IMR-90 (cell line): ENCODE measurements around the gene EME2. TPM values are rescaled to one million over a fixed set of nuclear protein-coding genes. Genes with fewer than 3 reads are reported as not detected.

Source experiments
- ATAC-seq: fragments of 200-7000 bp; cut with Tn5 transposase; 2 replicates; pipeline ENCODE4 v1.9.1; 2020; ENCODE audit warnings: low read depth, mild to moderate bottlenecking, moderate library complexity
- BruUV-seq: library from RNA; stranded (reverse); fragments of 400-500 nt; replicated peaks from 2 replicates; lab custom pipeline; 2021; lab: Mats Ljungman, UMichigan
- CTCF ChIA-PET: fragments of 300-600 bp; formaldehyde crosslinking; extraction: SDS; loops from one replicate; lab custom pipeline; 2021; ENCODE audit warnings: antibody characterized with exemption; lab: Yijun Ruan, JAX
- POLR2A ChIA-PET: fragments of 300-600 bp; sonication (Branson Sonifier 250); formaldehyde crosslinking; loops from one replicate; lab custom pipeline; 2022; ENCODE audit warnings: antibody characterized with exemption; ENCODE audit not compliant: unreplicated experiment; lab: Charles Lee
- DNase-seq: peaks from one replicate; pipeline ENCODE4 v3.0.0; 2013
- H2AFZ ChIP-seq: replicated peaks from 2 replicates; pipeline ENCODE3; 2013; ENCODE audit warnings: low read length, mild to moderate bottlenecking; ENCODE audit not compliant: poor library complexity
- H2AK5ac ChIP-seq: 2 replicates; pipeline ENCODE4 v1.6.1; 2013; ENCODE audit warnings: low read depth, low read length, inconsistent platforms
- H2AK9ac ChIP-seq: replicated peaks from 2 replicates; pipeline ENCODE3; 2013; ENCODE audit warnings: mild to moderate bottlenecking, low read depth, low read length, moderate library complexity; ENCODE audit not compliant: poor library complexity
- H2BK120ac ChIP-seq: 2 replicates; pipeline ENCODE4 v1.6.1; 2013; ENCODE audit warnings: low read depth, low read length, inconsistent platforms
- H2BK15ac ChIP-seq: 3 replicates; pipeline ENCODE4 v1.6.1; 2013; ENCODE audit warnings: low read depth, low read length, inconsistent platforms
- H2BK20ac ChIP-seq: 2 replicates; pipeline ENCODE4 v1.6.1; 2013; ENCODE audit warnings: low read depth, mild to moderate bottlenecking, inconsistent platforms, low read length, moderate library complexity
- H2BK5ac ChIP-seq: 2 replicates; pipeline ENCODE4 v1.6.1; 2013; ENCODE audit warnings: mild to moderate bottlenecking, low read depth, low read length, inconsistent platforms; ENCODE audit not compliant: poor library complexity, severe bottlenecking
- H3K14ac ChIP-seq: replicated peaks from 2 replicates; pipeline ENCODE4 v1.6.1; 2013; ENCODE audit warnings: low read depth, low read length, inconsistent platforms
- H3K18ac ChIP-seq: 2 replicates; pipeline ENCODE4 v1.6.1; 2013; ENCODE audit warnings: low read depth, low read length, control low read depth
- H3K23ac ChIP-seq: 2 replicates; pipeline ENCODE4 v1.6.1; 2013; ENCODE audit warnings: low read depth, low read length, inconsistent platforms
- H3K27ac ChIP-seq: 2 replicates; pipeline ENCODE4 v1.5.1; 2013; ENCODE audit warnings: mild to moderate bottlenecking, control low read depth, low read length; ENCODE audit not compliant: insufficient read depth
- H3K27me3 ChIP-seq: 2 replicates; pipeline ENCODE4 v1.6.1; 2013; ENCODE audit warnings: low read length; ENCODE audit not compliant: control insufficient read depth, insufficient read depth
- H3K36me3 ChIP-seq: 2 replicates; pipeline ENCODE4 v1.6.1; 2013; ENCODE audit warnings: low read length, mixed read lengths; ENCODE audit not compliant: control insufficient read depth, insufficient read depth
- H3K4ac ChIP-seq: 2 replicates; pipeline ENCODE4 v1.6.1; 2013; ENCODE audit warnings: low read depth, low read length, inconsistent platforms
- H3K4me1 ChIP-seq: 2 replicates; pipeline ENCODE4 v1.6.1; 2013; ENCODE audit warnings: low read length, mixed read lengths; ENCODE audit not compliant: control insufficient read depth, insufficient read depth
- H3K4me2 ChIP-seq: 2 replicates; pipeline ENCODE4 v1.6.1; 2013; ENCODE audit warnings: low read depth, mild to moderate bottlenecking, control low read depth, low read length, moderate library complexity
- H3K4me3 ChIP-seq: 2 replicates; pipeline ENCODE4 v1.5.1; 2013; ENCODE audit warnings: low read depth, mild to moderate bottlenecking, control low read depth, low read length, moderate library complexity; ENCODE audit not compliant: insufficient read depth
- H3K56ac ChIP-seq: 2 replicates; pipeline ENCODE4 v1.6.1; 2013; ENCODE audit warnings: low read length, inconsistent platforms; ENCODE audit not compliant: insufficient read depth; ENCODE audit errors: extremely low read depth
- H3K79me1 ChIP-seq, 2 experiments: 2 replicates each; pipeline ENCODE4 v1.6.1; 2013; ENCODE audit warnings: low read length in 2 of 2, inconsistent platforms in 1 of 2, low read depth in 1 of 2
- H3K9ac ChIP-seq: 2 replicates; pipeline ENCODE4 v1.6.1; 2013; ENCODE audit warnings: low read depth, low read length, control low read depth
- H3K9me1 ChIP-seq: 2 replicates; pipeline ENCODE4 v1.6.1; 2013; ENCODE audit warnings: low read length, inconsistent platforms; ENCODE audit not compliant: insufficient read depth
- H3K9me3 ChIP-seq: 2 replicates; pipeline ENCODE4 v1.6.1; 2013; ENCODE audit warnings: low read length; ENCODE audit not compliant: control insufficient read depth, insufficient read depth
- H4K20me1 ChIP-seq: 2 replicates; pipeline ENCODE4 v1.6.1; 2013; ENCODE audit warnings: low read length, inconsistent platforms; ENCODE audit not compliant: insufficient read depth
- H4K5ac ChIP-seq: 2 replicates; pipeline ENCODE4 v1.6.1; 2013; ENCODE audit warnings: mild to moderate bottlenecking, low read depth, low read length, control low read depth
- H4K8ac ChIP-seq, 2 experiments: 2 replicates each; pipeline ENCODE4 v1.6.1; 2013; ENCODE audit warnings: low read depth in 2 of 2, low read length in 2 of 2, control low read depth in 1 of 2, inconsistent platforms in 1 of 2
- H4K91ac ChIP-seq: 2 replicates; pipeline ENCODE4 v1.6.1; 2013; ENCODE audit warnings: low read depth, low read length, inconsistent platforms; ENCODE audit not compliant: insufficient read depth
- CHD1 ChIP-seq: IDR thresholded peaks from 2 replicates; pipeline ENCODE4 v1.6.1; 2012; ENCODE audit warnings: low read depth, low read length, improper control_type of control experiment
- MXI1 ChIP-seq: IDR thresholded peaks from 2 replicates; pipeline ENCODE4 v1.6.1; 2012; ENCODE audit warnings: low read depth, mild to moderate bottlenecking, low read length, moderate library complexity, borderline replicate concordance
- NFE2L2 ChIP-seq: fragments of 150-350 bp; IDR thresholded peaks from 2 replicates; pipeline ENCODE4 v1.6.1; 2016; ENCODE audit warnings: low read depth, mild to moderate bottlenecking, low read length
- POLR2A ChIP-seq: IDR thresholded peaks from 2 replicates; pipeline ENCODE4 v1.6.1; 2012; ENCODE audit warnings: mild to moderate bottlenecking, low read depth, low read length
- SMC3 ChIP-seq: fragments of 150-350 bp; IDR thresholded peaks from 2 replicates; pipeline ENCODE4 v1.6.1; 2016; ENCODE audit warnings: low read depth, mild to moderate bottlenecking, antibody characterized with exemption, low read length, moderate library complexity
- WGBS, 2 experiments: methylation state at CpG; one replicate each; pipeline versions ENCODE4 v1.1.5 to v1.1.7; 2013; ENCODE audit warnings: missing lambda C conversion rate in 2 of 2; ENCODE audit not compliant: insufficient read length in 1 of 2; ENCODE audit errors: extremely low coverage in 2 of 2; 5-methylcytosine and 5-hydroxymethylcytosine counted together
- dilution Hi-C: fragments of 300-500 bp; cut with HindIII; formaldehyde crosslinking; loops from one replicate; pipeline ENCODE4 v1.14.3; 2018; ENCODE audit warnings: low sequenced_read_pairs; ENCODE audit not compliant: unreplicated experiment
- in situ Hi-C: fragments of 300-500 bp; cut with MboI; formaldehyde crosslinking; loops from 3 replicates; pipeline ENCODE4 v1.14.3; 2019; ENCODE audit warnings: low sequenced_read_pairs, inconsistent platforms, mixed read lengths
- intact Hi-C: fragments of 100-400 bp; cut with micrococcal nuclease; formaldehyde crosslinking; loops from 2 replicates; pipeline ENCODE4 v1.10.0; 2022
- polyA plus RNA-seq, 3 experiments: library from polyadenylated mRNA; depleted of rRNA; stranded (reverse); fragments of >200 nt; gene quantifications; 2 replicates each; pipeline ENCODE4 v1.2.3, GENCODE V29; 2012; ENCODE audit warnings: low replicate concordance in 1 of 3
- total RNA-seq: library from RNA; depleted of rRNA; stranded (reverse); fragments of >200 nt; gene quantifications from 2 replicates; pipeline ENCODE4 v1.2.3, GENCODE V29; 2012

EME2 gene
- total and polyA plus RNA-seq, 2 of the 4 experiments (the other 2 are of a cell fraction) = 1.3 to 9.6 TPM

DNA sequence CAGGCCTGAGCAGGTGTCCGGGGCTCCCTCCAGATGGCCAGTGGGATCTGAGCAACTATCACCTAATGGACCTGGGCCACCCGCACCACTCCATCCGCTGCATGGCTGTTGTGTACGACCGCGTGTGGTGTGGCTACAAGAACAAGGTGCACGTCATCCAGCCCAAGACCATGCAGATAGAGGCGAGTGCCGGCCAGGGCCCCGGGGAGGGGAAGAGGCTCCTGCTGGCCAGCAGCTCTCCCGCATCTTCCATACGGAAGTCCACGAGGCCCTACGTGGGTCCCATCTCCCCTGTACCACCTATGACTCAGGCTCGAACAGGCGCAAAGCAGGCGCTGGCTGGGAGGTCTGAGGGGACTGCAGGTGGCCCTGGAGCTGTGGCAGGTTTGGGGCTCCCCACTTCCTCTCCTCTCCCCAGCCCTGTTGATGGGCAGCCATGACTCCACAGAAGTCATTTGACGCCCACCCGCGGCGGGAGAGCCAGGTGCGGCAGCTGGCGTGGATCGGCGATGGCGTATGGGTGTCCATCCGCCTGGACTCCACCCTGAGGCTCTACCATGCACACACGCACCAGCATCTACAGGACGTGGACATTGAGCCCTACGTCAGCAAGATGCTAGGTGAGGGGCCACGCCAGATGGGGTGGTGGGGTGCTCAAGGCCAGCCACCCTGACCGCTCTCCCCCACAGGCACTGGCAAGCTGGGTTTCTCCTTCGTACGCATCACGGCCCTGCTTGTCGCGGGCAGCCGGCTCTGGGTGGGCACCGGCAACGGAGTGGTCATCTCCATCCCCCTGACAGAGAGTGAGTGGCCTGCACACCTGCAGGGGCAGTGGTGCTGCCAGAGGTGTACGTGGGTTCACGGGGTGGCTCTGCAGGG lies 5.3 kb upstream of the EME2 start:
- Histone ChIP-seq H4K91ac (no peak overlapping the region), H2BK20ac (no peak overlapping the region), H2AFZ (no peak overlapping the region), H3K27me3 (no peaks in the 10 kb centered on the region), H4K5ac (no peak overlapping the region), H3K4me2 (no peak overlapping the region), H4K8ac (no peak overlapping the region), H3K4ac (no peak overlapping the region), H2BK15ac (no peak overlapping the region), H2BK120ac (no peak overlapping the region), H3K4me1 (peaks cover 5% of the 10 kb centered on the region), H3K36me3 (peaks cover 64% of the 10 kb centered on the region), H3K79me1 (peaks cover 7 to 25% of the 10 kb centered on the region in 2 experiments; a peak in 3 of 4 replicates), H3K4me3 (no peak overlapping the region), H3K27ac (no peak overlapping the region), H3K9ac (no peak overlapping the region), H3K23ac (no peak overlapping the region), H2BK5ac (no peak overlapping the region), H2AK5ac (no peak overlapping the region), H3K56ac (no peak overlapping the region), H3K9me3 (no peaks in the 10 kb centered on the region), H2AK9ac (no peak overlapping the region), H3K9me1 (no peaks in the 10 kb centered on the region), H3K14ac (no peak overlapping the region), H3K18ac (no peak overlapping the region), H4K20me1 (peaks cover 22% of the 10 kb centered on the region)
- no TSS peak for BruUV-seq
- ChIA-PET POLR2A (no interaction called here), CTCF (no interaction called here)
- no peak for TF ChIP-seq POLR2A
- TF ChIP-seq MXI1 = no peak
- no peak for TF ChIP-seq NFE2L2
- TF ChIP-seq SMC3 = no peak
- no peak for TF ChIP-seq CHD1
- no peak for DNase-seq
- WGBS, 2 experiments = 96% methylated on average over 13 of the region's 42 CpGs; no CpG with 5 or more reads in 1 of the 2 experiments
- intact Hi-C loops (no loop called here), in situ Hi-C loops (no loop called here), dilution Hi-C loops (no loop called here)
- no peak for ATAC-seq
